Coronary artery (tissue), 2 donors: ENCODE measurements around the gene MUS81.

Experiments used
- DNase-seq: peaks from one replicate; pipeline ENCODE4 v3.0.0-alpha.2; 2017; ENCODE audit warnings: low spot score
- H3K27ac ChIP-seq, 2 donors: fragments of 200-600 bp; sonication (generic); one replicate each; pipeline ENCODE4 v1.5.1; 2016 to 2019
- H3K4me3 ChIP-seq: fragments of 200-600 bp; sonication (generic); 2 replicates; pipeline ENCODE4 v1.5.1; 2016; ENCODE audit warnings: mild to moderate bottlenecking, moderate library complexity
- CTCF ChIP-seq: fragments of 200-600 bp; sonication (generic); IDR thresholded peaks from one replicate; pipeline ENCODE4 v1.5.1; 2019; ENCODE audit warnings: antibody characterized with exemption

The MUS81 gene

DNA sequence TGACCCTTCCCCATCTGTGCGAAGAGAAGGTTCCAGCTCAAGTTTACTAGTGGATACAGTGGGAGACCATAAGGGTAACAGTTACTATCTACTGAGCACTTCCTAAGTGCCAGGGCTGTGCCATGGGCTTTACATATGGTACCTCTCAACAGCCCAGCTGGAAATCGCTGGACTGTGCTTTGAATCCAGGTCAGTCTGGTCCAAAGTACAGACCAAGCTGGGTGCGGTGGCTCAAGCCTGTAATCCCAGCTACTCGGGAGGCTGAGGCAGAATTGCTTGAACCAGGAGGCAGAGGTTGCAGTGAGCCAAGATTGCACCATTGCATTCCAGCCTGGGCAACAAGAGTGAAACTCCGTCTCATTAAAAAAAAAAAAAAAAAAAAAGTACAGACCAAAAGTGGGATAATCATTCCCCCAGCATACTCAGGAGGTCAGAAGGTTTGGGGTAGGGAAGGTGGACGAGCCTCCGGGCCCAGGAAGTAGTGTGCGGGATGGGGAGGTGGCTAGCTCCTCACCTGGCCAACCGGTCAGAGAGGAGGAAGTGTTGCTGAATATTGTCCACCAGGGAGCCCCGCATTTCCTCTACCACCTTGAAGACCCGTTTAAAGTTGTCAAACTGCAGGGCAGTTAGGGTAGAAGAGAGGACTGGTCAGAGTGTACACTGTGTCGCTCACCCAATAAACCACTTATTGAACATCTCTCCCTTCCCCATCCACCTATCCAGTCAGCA is 25.7 kb downstream of the MUS81 start:
- Histone ChIP-seq H3K4me3 (no peak overlapping the region), H3K27ac (no peak overlapping the region)
- DNase-seq, result no peak
- TF ChIP-seq CTCF, result no peak

DNA sequence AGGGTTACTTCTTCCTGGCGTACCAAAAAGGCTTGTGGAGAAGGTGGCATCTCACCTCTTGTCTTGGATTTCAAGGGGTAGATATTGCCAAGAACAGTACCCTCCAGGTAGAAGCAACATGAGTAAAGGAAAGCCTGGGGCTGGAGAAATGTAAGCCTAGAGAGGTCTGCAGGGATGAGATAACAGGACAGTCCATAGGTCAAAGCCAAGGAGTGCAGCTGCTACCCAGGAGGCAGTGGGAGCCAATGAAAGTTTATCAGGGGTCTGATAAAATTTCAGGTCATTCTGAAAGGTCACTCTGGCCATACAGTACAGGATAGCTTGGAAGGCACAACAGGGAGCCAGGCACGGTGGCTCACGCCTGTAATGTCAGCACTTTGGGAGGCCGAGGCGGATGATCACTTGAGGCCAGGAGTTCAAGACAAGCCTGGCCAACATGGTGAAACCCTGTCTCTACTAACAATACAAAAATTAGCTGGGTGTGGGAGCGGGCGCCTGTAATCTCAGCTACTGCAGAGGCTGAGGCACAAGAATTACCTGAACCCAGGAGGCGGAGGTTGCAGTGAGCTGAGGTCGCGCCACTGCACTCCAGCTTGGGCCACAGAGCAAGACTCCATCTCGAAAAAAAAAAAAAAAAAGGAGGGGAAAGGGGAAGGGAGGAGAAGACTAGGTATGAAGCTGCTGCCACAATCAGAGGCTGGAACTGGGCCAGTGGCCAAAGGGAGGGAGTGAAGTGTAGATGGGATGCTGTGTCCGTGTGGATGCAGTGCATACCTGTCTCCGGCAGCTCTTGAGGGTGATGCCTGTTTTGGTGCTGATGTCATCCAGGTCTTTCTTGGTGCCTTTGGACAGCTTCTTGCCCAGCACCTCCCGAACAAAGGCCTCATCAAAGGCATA is 26.8 kb downstream of the MUS81 start:
- peak overlapping the region; percentile 73 for H3K4me3 ChIP-seq
- H3K27ac ChIP-seq, result peak overlapping the region in 1 of 2 donors; percentile 91
- DNase-seq, result no peak
- no peak for TF ChIP-seq CTCF

- DNase-seq, result no peak
- Histone ChIP-seq H3K27ac (peak overlapping the region; percentile 87 to 91), H3K4me3 (peak overlapping the region; percentile 73)
- TF ChIP-seq CTCF, result no peak
Measured at GRCh38 chr11:65887723-65888162, 27.5 kb downstream of the MUS81 start.

GRCh38 chr11:65888163-65888814 is 28.1 kb downstream of the MUS81 start, which contains the start of gene FIBP:
Gene FIBP, minus strand, starts transcription at chr11:65888471. Its CDS starts 53 bp downstream, at chr11:65888418.
- peak within 1 kb of the TSS; percentile 73 for H3K4me3 ChIP-seq
- peak; percentile 98 for DNase-seq
- peak within 1 kb of the TSS; percentile 87 to 91 for H3K27ac ChIP-seq
- peak; percentile 96 for TF ChIP-seq CTCF

- peak within 1 kb of the TSS; percentile 87 to 91 for H3K27ac ChIP-seq
- peak within 1 kb of the TSS; percentile 73 for H3K4me3 ChIP-seq
- TF ChIP-seq CTCF, result no peak
- peak; percentile 99 for DNase-seq
Measured at GRCh38 chr11:65890324-65891218, 30.3 kb downstream of the MUS81 start, which contains the start of gene CCDC85B. Gene CCDC85B, plus strand, starts transcription at chr11:65890673. Its CDS starts 111 bp downstream, at chr11:65890784.
